ENCODE results near the gene ATP5F1C. TPM values are rescaled to one million over a fixed set of nuclear protein-coding genes. Genes with fewer than 3 reads are reported as not detected.

ATP5F1C gene
- 100 to 1,000 TPM; 133 to 201 TPM for total RNA-seq
- polyA plus RNA-seq = 100 to 1,000 TPM; 208 to 262 TPM

DNA sequence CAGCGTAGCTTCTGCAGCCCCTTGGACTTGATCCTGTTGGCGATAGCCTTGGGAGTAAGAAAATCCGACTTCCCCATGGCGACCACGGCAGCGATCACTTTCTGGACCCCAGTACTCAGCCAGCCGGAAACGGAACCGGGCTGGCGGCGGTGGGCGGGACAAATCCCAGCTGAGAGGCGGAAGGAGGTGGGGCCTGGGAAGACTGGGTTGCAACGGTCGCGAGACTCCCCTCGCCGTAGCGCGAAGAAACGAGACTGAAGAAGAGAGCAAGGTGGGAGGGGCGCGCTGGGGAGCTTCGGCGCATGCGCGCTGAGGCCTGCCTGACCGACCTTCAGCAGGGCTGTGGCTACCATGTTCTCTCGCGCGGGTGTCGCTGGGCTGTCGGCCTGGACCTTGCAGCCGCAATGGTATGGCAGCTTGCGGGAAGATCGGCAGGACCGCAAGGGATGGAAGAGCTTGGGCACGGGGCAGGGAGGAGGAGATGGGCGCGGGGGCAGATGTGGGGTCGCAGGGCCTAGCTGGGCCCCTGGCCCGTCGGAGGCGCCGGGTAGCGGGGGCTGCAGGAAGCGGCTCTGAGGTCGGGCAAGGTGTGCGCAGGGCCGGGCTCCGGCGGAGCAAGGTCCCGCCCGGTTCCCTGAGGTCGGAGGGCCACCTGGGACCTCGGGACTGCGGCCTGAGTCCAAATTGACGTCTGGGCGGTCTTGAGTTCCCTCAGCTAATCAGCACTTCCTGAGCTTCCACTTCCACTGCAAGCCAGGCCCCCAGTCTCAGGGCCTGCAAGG lies at the start of gene ATP5F1C, which contains the start of gene KIN:
ATP5F1C (plus strand) TSS at position 321 of the 782 bp plus-strand sequence; CDS start at position 352, 31 bp downstream.
KIN (minus strand) TSS at position 137 of the 782 bp plus-strand sequence; CDS start at position 77, 60 bp downstream.
- Histone ChIP-seq H3K9me3 (ENCODE audit: control insufficient read depth in 4 of 4, low read length in 3 of 4) (no peaks in the 10 kb centered on the region), H3K27me3 (ENCODE audit: control insufficient read depth in 4 of 4, insufficient read depth in 4 of 4, low read length in 3 of 4) (no peaks in the 10 kb centered on the region), H3K4me3 (ENCODE audit: low read depth in 1 of 3, low read length in 3 of 3) (peak within 1 kb of the TSS; percentile 78 to 99 (median 96)), H3K4me1 (ENCODE audit: control insufficient read depth in 4 of 4, insufficient read depth in 4 of 4, low read length in 3 of 4) (peaks cover 14 to 37% (median 24%) of the 10 kb centered on the region in 4 donors), H3K9ac (ENCODE audit: low read depth in 1 of 2, low read length in 2 of 2) (peak within 1 kb of the TSS; percentile 89 to 96), H3K36me3 (ENCODE audit: control insufficient read depth in 4 of 4, insufficient read depth in 3 of 4, low read depth in 1 of 4, low read length in 3 of 4) (peaks cover 0 to 4% (median 1%) of the 10 kb centered on the region in 4 donors), H3K27ac (ENCODE audit: low read depth in 1 of 2, low read length in 2 of 2) (peak within 1 kb of the TSS; percentile 78 to 88)
- WGBS = under 1% methylated on average over 59 of the region's 59 CpGs
- peak; percentile 96 for DNase-seq (ENCODE audit: low spot score)
- TF ChIP-seq ATF3 (IDR thresholded peaks at IDR 0.05) (no peak), EGR1 (IDR thresholded peaks at IDR 0.05; ENCODE audit: low read depth in 2 of 2) (no peak), FOXA1 (IDR thresholded peaks at IDR 0.05) (no peak), RAD21 (IDR thresholded peaks at IDR 0.05) (peak in 1 of 2 donors; percentile 12), HNF4A (conservative IDR thresholded peaks at IDR 0.05) (no peak), JUND (IDR thresholded peaks at IDR 0.05) (no peak), NR2F2 (IDR thresholded peaks at IDR 0.05) (no peak), REST (IDR thresholded peaks at IDR 0.05) (no peak), FOXA2 (IDR thresholded peaks at IDR 0.05) (no peak), YY1 (IDR thresholded peaks at IDR 0.05) (peak; percentile 95), RXRA (IDR thresholded peaks at IDR 0.05) (no peak), TAF1 (conservative IDR thresholded peaks at IDR 0.05) (no peak), GABPA (IDR thresholded peaks at IDR 0.05 in 1 of 2, conservative IDR thresholded peaks at IDR 0.05 in 1 of 2) (peak; percentile 83 to 96), SP1 (IDR thresholded peaks at IDR 0.05) (peak; percentile 38), MAX (IDR thresholded peaks at IDR 0.05) (peak; percentile 13), HNF4G (IDR thresholded peaks at IDR 0.05) (no peak)
- TF ChIP-seq, protein P1, sequence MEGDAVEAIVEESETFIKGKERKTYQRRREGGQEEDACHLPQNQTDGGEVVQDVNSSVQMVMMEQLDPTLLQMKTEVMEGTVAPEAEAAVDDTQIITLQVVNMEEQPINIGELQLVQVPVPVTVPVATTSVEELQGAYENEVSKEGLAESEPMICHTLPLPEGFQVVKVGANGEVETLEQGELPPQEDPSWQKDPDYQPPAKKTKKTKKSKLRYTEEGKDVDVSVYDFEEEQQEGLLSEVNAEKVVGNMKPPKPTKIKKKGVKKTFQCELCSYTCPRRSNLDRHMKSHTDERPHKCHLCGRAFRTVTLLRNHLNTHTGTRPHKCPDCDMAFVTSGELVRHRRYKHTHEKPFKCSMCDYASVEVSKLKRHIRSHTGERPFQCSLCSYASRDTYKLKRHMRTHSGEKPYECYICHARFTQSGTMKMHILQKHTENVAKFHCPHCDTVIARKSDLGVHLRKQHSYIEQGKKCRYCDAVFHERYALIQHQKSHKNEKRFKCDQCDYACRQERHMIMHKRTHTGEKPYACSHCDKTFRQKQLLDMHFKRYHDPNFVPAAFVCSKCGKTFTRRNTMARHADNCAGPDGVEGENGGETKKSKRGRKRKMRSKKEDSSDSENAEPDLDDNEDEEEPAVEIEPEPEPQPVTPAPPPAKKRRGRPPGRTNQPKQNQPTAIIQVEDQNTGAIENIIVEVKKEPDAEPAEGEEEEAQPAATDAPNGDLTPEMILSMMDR (IDR thresholded peaks at IDR 0.05; ENCODE audit: low read depth, low read length, missing input control) = no peak
- TF ChIP-seq, protein P2, sequence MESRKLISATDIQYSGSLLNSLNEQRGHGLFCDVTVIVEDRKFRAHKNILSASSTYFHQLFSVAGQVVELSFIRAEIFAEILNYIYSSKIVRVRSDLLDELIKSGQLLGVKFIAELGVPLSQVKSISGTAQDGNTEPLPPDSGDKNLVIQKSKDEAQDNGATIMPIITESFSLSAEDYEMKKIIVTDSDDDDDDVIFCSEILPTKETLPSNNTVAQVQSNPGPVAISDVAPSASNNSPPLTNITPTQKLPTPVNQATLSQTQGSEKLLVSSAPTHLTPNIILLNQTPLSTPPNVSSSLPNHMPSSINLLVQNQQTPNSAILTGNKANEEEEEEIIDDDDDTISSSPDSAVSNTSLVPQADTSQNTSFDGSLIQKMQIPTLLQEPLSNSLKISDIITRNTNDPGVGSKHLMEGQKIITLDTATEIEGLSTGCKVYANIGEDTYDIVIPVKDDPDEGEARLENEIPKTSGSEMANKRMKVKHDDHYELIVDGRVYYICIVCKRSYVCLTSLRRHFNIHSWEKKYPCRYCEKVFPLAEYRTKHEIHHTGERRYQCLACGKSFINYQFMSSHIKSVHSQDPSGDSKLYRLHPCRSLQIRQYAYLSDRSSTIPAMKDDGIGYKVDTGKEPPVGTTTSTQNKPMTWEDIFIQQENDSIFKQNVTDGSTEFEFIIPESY (IDR thresholded peaks at IDR 0.05) = peak; percentile 100

All from liver (tissue), 9 donors.